ENCODE results near the gene EXOC6B.

- TF ChIP-seq CTCF (conservative IDR thresholded peaks at IDR 0.05; ENCODE audit: low read length): no peak
- no peak for TF ChIP-seq EZH2phosphoT487 (IDR thresholded peaks at IDR 0.05; ENCODE audit: borderline replicate concordance)
These were observed 264.1 kb downstream of the EXOC6B start for GRCh38 chr2:72561621-72562318.
